Measurements from ENCODE around the gene CBS.
"Not testable (repeated sequence)": the region's sequence is repeated elsewhere in the genome, so short reads cannot be mapped to it uniquely, and the experiment has no call there.

CBS gene

DNA sequence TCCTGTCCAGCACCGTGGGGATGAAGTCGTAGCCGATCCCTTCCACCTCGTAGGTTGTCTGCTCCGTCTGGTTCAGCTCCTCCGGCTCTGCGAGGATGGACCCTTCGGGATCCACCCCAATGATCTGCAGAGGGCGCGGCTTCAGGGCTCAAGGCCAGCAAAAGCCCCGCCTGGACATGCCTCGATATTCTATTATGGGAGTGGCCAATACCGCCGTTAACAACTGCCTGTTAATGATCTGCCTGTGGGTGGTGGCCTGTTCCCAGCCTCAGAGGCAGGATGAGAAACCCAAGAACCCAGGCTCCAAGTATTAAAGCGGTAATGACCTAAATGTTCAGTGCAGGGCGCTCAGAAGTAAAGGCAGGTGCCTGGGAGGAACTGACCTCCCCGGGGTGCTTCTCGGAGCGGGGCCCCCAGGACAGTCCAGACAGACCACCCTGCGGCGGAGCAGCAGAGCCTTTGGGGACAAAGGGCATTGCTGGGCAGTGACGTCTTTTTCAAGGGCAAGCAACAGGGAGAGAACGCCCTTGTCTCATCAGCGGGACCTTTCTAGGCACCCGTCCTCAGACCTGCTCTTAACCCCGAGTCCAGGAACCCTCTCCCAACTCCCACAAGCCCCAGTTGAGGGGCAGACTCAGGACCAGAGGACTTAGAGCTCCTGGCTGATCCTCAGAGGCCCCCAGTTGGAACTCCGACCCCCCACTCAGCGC, 12.5 kb downstream of the CBS start:
- not testable (repeated sequence) for H3K27me3 ChIP-seq (ENCODE audit: control insufficient read depth, insufficient read depth, low read length); H3K36me3 ChIP-seq (ENCODE audit: control insufficient read depth, insufficient read depth, low read length); H3K9ac ChIP-seq (ENCODE audit: low read depth, low read length); H3K4me1 ChIP-seq (ENCODE audit: control insufficient read depth, insufficient read depth, low read length); H3K9me3 ChIP-seq (ENCODE audit: control insufficient read depth, insufficient read depth, low read length); H3K4me3 ChIP-seq (ENCODE audit: low read depth, low read length)

- H3K36me3 ChIP-seq (ENCODE audit: control insufficient read depth, insufficient read depth, low read length); H3K4me1 ChIP-seq (ENCODE audit: control insufficient read depth, insufficient read depth, low read length); H3K9ac ChIP-seq (ENCODE audit: low read depth, low read length); H3K9me3 ChIP-seq (ENCODE audit: control insufficient read depth, insufficient read depth, low read length); H3K27me3 ChIP-seq (ENCODE audit: control insufficient read depth, insufficient read depth, low read length); H3K4me3 ChIP-seq (ENCODE audit: low read depth, low read length): not testable (repeated sequence)
Observed at GRCh38 chr21:43053112-43053511, 22.5 kb downstream of the CBS start.

GRCh38 chr21:43045876-43046821, 29.5 kb downstream of the CBS start:
- not testable (repeated sequence) for H3K4me1 ChIP-seq (ENCODE audit: control insufficient read depth, insufficient read depth, low read length); H3K27me3 ChIP-seq (ENCODE audit: control insufficient read depth, insufficient read depth, low read length); H3K4me3 ChIP-seq (ENCODE audit: low read depth, low read length); H3K9ac ChIP-seq (ENCODE audit: low read depth, low read length); H3K36me3 ChIP-seq (ENCODE audit: control insufficient read depth, insufficient read depth, low read length); H3K9me3 ChIP-seq (ENCODE audit: control insufficient read depth, insufficient read depth, low read length)

- not testable (repeated sequence) for H3K4me3 ChIP-seq (ENCODE audit: low read depth, low read length); H3K36me3 ChIP-seq (ENCODE audit: control insufficient read depth, insufficient read depth, low read length); H3K9me3 ChIP-seq (ENCODE audit: control insufficient read depth, insufficient read depth, low read length); H3K9ac ChIP-seq (ENCODE audit: low read depth, low read length); H3K4me1 ChIP-seq (ENCODE audit: control insufficient read depth, insufficient read depth, low read length); H3K27me3 ChIP-seq (ENCODE audit: control insufficient read depth, insufficient read depth, low read length)
Observed at GRCh38 chr21:43045165-43045875, 30.3 kb downstream of the CBS start.

DNA sequence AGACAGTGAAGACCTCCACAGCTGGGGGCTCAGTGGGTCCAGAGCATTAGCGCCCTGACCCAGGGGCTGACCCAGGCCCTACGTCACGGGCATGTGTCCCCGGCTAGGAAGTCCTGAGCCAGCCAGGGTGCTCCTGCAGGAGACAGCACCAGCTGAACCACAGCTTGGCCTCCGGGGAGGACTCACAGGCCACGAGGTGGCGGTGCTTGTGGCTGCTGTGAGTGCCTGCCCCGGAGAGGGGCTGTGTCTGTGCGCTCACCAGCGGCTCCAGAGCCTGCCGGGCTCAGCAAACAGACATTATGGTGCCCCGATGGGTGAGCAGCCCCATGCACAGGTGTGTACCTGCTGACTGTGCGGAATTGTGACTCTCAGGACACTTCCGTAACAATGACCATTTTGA, 31.1 kb downstream of the CBS start:
- not testable (repeated sequence) for H3K4me3 ChIP-seq (ENCODE audit: low read depth, low read length); H3K36me3 ChIP-seq (ENCODE audit: control insufficient read depth, insufficient read depth, low read length); H3K27me3 ChIP-seq (ENCODE audit: control insufficient read depth, insufficient read depth, low read length); H3K9ac ChIP-seq (ENCODE audit: low read depth, low read length); H3K4me1 ChIP-seq (ENCODE audit: control insufficient read depth, insufficient read depth, low read length); H3K9me3 ChIP-seq (ENCODE audit: control insufficient read depth, insufficient read depth, low read length)

GRCh38 chr21:43043291-43043690, 32.3 kb downstream of the CBS start:
- not testable (repeated sequence) for H3K4me3 ChIP-seq (ENCODE audit: low read depth, low read length); H3K27me3 ChIP-seq (ENCODE audit: control insufficient read depth, insufficient read depth, low read length); H3K4me1 ChIP-seq (ENCODE audit: control insufficient read depth, insufficient read depth, low read length); H3K9ac ChIP-seq (ENCODE audit: low read depth, low read length); H3K36me3 ChIP-seq (ENCODE audit: control insufficient read depth, insufficient read depth, low read length); H3K9me3 ChIP-seq (ENCODE audit: control insufficient read depth, insufficient read depth, low read length)

DNA sequence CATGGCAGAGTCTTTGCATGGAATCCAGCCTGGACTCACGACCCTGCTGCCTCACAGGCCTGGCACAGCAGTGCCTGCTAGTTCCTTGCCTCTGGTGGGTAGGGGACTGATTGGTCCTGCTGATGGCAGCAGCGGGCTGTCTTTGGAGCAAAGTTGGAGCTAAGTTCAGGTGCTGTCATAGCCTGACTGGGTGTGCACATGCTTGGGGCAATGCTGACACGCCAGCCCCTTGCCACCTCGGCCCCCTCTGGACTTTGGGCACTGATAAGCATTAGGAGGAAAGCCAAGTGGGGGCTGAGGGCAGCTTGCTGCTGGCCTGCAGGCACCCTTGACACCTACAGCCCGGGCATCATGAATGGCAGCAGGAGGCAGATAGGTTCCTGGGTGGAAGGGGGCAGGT, 33.5 kb downstream of the CBS start:
- not testable (repeated sequence) for H3K36me3 ChIP-seq (ENCODE audit: control insufficient read depth, insufficient read depth, low read length); H3K27me3 ChIP-seq (ENCODE audit: control insufficient read depth, insufficient read depth, low read length); H3K9me3 ChIP-seq (ENCODE audit: control insufficient read depth, insufficient read depth, low read length); H3K9ac ChIP-seq (ENCODE audit: low read depth, low read length); H3K4me1 ChIP-seq (ENCODE audit: control insufficient read depth, insufficient read depth, low read length); H3K4me3 ChIP-seq (ENCODE audit: low read depth, low read length)

- not testable (repeated sequence) for H3K9ac ChIP-seq (ENCODE audit: low read depth, low read length); H3K9me3 ChIP-seq (ENCODE audit: control insufficient read depth, insufficient read depth, low read length); H3K36me3 ChIP-seq (ENCODE audit: control insufficient read depth, insufficient read depth, low read length); H3K4me3 ChIP-seq (ENCODE audit: low read depth, low read length); H3K27me3 ChIP-seq (ENCODE audit: control insufficient read depth, insufficient read depth, low read length); H3K4me1 ChIP-seq (ENCODE audit: control insufficient read depth, insufficient read depth, low read length)
Observed at GRCh38 chr21:43038659-43039044, 37.0 kb downstream of the CBS start.

- not testable (repeated sequence) for H3K36me3 ChIP-seq (ENCODE audit: control insufficient read depth, insufficient read depth, low read length); H3K9ac ChIP-seq (ENCODE audit: low read depth, low read length); H3K4me1 ChIP-seq (ENCODE audit: control insufficient read depth, insufficient read depth, low read length); H3K9me3 ChIP-seq (ENCODE audit: control insufficient read depth, insufficient read depth, low read length); H3K27me3 ChIP-seq (ENCODE audit: control insufficient read depth, insufficient read depth, low read length); H3K4me3 ChIP-seq (ENCODE audit: low read depth, low read length)
Observed at GRCh38 chr21:43037918-43038658, 37.5 kb downstream of the CBS start.

DNA sequence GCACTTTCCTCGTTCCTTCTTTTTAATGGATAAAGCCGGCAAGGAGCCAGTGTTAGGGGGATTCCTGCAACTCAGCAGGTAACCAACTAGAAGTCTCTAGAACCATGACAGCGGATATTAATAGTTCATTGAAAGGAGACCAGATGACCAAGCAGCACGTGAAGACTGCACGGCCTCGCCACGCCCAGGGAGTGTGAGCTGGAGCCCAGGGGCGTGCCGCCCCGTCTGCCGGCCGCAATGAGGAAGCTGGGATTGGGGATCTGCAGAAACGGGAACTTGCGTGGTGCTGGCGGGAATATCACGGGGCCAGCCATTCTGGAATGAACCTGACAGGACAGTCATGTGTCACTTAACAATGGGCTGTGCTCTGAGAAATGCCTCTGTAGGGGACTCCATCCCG, 38.7 kb downstream of the CBS start:
- H3K36me3 ChIP-seq (ENCODE audit: control insufficient read depth, insufficient read depth, low read length); H3K4me1 ChIP-seq (ENCODE audit: control insufficient read depth, insufficient read depth, low read length); H3K27me3 ChIP-seq (ENCODE audit: control insufficient read depth, insufficient read depth, low read length); H3K9me3 ChIP-seq (ENCODE audit: control insufficient read depth, insufficient read depth, low read length); H3K9ac ChIP-seq (ENCODE audit: low read depth, low read length); H3K4me3 ChIP-seq (ENCODE audit: low read depth, low read length): not testable (repeated sequence)

- no peak overlapping the region for H3K9ac ChIP-seq (ENCODE audit: low read depth, low read length)
- H3K9me3 ChIP-seq (ENCODE audit: control insufficient read depth, insufficient read depth, low read length) = no peaks in the 10 kb centered on the region
- H3K27me3 ChIP-seq (ENCODE audit: control insufficient read depth, insufficient read depth, low read length) = no peaks in the 10 kb centered on the region
- H3K36me3 ChIP-seq (ENCODE audit: control insufficient read depth, insufficient read depth, low read length) = peaks cover 9% of the 10 kb centered on the region
- H3K4me3 ChIP-seq (ENCODE audit: low read depth, low read length) = no peak overlapping the region
- no peaks in the 10 kb centered on the region for H3K4me1 ChIP-seq (ENCODE audit: control insufficient read depth, insufficient read depth, low read length)
Observed at GRCh38 chr21:43034826-43035225, 40.8 kb downstream of the CBS start.

Measured in iPS-15b (cell line).